Measurements from ENCODE around the gene CD74. TPM values are rescaled to one million over a fixed set of nuclear protein-coding genes. Genes with fewer than 3 reads are reported as not detected.

The CD74 gene
- polyA plus RNA-seq, 2 of the 4 experiments (the other 2 are of a cell fraction) = not detected

DNA sequence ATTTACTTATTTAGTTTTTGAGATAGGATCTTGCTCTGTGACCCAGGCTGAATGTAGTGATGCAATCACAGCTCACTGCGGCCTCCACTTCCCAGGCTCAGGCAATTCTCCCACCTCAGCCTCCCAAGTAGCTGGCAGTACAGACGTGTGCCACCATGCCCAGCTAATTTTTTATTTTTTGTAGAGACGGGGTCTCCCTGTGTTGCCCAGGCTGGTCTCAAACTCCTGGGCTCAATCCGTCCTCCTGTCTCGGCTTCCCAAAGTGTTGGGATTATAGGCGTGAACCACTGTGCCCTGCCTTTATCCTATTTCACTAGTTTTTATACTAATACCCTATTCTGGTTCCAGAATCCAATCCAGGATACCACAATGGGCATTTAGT, 30.0 kb upstream of the CD74 start (continued):
- TF ChIP-seq EHMT2 (IDR thresholded peaks at IDR 0.05; ENCODE audit: low read depth) (no peak), RFX5 (IDR thresholded peaks at IDR 0.05) (no peak), CBX8 (IDR thresholded peaks at IDR 0.05) (no peak), CEBPB (IDR thresholded peaks at IDR 0.05) (peak; percentile 39 to 77; a peak in 3 of 4 replicates), TFCP2L1 (CRISPR knock-in tag; IDR thresholded peaks at IDR 0.05) (peak; percentile 76; the same call in 1 of the 2 replicates), HDAC2 (IDR thresholded peaks at IDR 0.05) (no peak), HOXA7 (CRISPR knock-in tag; IDR thresholded peaks at IDR 0.05) (peak; percentile 94), FOSB (CRISPR knock-in tag; IDR thresholded peaks at IDR 0.05) (no peak; the same call in 1 of the 2 replicates), ZC3H11A (IDR thresholded peaks at IDR 0.05) (no peak), FOSL2 (IDR thresholded peaks at IDR 0.05) (no peak), FOSL2 (CRISPR knock-in tag; IDR thresholded peaks at IDR 0.05) (no peak), EHF (CRISPR knock-in tag; IDR thresholded peaks at IDR 0.05) (no peak), EP300 (IDR thresholded peaks at IDR 0.05) (no peak), RAD21 (conservative IDR thresholded peaks at IDR 0.05 in 1 of 2, IDR thresholded peaks at IDR 0.05 in 1 of 2) (no peak), RNF2 (IDR thresholded peaks at IDR 0.05; ENCODE audit: borderline replicate concordance, low read depth) (no peak), HOXB13 (CRISPR knock-in tag; IDR thresholded peaks at IDR 0.05; ENCODE audit: low read depth) (no peak), TP53 (CRISPR knock-in tag; IDR thresholded peaks at IDR 0.05) (no peak), PHF8 (IDR thresholded peaks at IDR 0.05; ENCODE audit: borderline replicate concordance, low read depth) (no peak), RCOR1 (IDR thresholded peaks at IDR 0.05; ENCODE audit: low read depth, low read length) (no peak)
- TF ChIP-seq, protein P1, sequence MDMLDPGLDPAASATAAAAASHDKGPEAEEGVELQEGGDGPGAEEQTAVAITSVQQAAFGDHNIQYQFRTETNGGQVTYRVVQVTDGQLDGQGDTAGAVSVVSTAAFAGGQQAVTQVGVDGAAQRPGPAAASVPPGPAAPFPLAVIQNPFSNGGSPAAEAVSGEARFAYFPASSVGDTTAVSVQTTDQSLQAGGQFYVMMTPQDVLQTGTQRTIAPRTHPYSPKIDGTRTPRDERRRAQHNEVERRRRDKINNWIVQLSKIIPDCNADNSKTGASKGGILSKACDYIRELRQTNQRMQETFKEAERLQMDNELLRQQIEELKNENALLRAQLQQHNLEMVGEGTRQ (IDR thresholded peaks at IDR 0.05) = no peak
- TF ChIP-seq, protein P2, sequence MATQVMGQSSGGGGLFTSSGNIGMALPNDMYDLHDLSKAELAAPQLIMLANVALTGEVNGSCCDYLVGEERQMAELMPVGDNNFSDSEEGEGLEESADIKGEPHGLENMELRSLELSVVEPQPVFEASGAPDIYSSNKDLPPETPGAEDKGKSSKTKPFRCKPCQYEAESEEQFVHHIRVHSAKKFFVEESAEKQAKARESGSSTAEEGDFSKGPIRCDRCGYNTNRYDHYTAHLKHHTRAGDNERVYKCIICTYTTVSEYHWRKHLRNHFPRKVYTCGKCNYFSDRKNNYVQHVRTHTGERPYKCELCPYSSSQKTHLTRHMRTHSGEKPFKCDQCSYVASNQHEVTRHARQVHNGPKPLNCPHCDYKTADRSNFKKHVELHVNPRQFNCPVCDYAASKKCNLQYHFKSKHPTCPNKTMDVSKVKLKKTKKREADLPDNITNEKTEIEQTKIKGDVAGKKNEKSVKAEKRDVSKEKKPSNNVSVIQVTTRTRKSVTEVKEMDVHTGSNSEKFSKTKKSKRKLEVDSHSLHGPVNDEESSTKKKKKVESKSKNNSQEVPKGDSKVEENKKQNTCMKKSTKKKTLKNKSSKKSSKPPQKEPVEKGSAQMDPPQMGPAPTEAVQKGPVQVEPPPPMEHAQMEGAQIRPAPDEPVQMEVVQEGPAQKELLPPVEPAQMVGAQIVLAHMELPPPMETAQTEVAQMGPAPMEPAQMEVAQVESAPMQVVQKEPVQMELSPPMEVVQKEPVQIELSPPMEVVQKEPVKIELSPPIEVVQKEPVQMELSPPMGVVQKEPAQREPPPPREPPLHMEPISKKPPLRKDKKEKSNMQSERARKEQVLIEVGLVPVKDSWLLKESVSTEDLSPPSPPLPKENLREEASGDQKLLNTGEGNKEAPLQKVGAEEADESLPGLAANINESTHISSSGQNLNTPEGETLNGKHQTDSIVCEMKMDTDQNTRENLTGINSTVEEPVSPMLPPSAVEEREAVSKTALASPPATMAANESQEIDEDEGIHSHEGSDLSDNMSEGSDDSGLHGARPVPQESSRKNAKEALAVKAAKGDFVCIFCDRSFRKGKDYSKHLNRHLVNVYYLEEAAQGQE (IDR thresholded peaks at IDR 0.05) = no peak
- TF ChIP-seq, protein P3, sequence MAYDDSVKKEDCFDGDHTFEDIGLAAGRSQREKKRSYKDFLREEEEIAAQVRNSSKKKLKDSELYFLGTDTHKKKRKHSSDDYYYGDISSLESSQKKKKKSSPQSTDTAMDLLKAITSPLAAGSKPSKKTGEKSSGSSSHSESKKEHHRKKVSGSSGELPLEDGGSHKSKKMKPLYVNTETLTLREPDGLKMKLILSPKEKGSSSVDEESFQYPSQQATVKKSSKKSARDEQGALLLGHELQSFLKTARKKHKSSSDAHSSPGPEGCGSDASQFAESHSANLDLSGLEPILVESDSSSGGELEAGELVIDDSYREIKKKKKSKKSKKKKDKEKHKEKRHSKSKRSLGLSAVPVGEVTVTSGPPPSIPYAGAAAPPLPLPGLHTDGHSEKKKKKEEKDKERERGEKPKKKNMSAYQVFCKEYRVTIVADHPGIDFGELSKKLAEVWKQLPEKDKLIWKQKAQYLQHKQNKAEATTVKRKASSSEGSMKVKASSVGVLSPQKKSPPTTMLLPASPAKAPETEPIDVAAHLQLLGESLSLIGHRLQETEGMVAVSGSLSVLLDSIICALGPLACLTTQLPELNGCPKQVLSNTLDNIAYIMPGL (CRISPR knock-in tag; IDR thresholded peaks at IDR 0.05; ENCODE audit: borderline replicate concordance) = no peak
- TF ChIP-seq, protein P4, sequence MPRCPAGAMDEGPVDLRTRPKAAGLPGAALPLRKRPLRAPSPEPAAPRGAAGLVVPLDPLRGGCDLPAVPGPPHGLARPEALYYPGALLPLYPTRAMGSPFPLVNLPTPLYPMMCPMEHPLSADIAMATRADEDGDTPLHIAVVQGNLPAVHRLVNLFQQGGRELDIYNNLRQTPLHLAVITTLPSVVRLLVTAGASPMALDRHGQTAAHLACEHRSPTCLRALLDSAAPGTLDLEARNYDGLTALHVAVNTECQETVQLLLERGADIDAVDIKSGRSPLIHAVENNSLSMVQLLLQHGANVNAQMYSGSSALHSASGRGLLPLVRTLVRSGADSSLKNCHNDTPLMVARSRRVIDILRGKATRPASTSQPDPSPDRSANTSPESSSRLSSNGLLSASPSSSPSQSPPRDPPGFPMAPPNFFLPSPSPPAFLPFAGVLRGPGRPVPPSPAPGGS (IDR thresholded peaks at IDR 0.05) = no peak
- TF ChIP-seq, protein P5, sequence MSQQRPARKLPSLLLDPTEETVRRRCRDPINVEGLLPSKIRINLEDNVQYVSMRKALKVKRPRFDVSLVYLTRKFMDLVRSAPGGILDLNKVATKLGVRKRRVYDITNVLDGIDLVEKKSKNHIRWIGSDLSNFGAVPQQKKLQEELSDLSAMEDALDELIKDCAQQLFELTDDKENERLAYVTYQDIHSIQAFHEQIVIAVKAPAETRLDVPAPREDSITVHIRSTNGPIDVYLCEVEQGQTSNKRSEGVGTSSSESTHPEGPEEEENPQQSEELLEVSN (IDR thresholded peaks at IDR 0.05; ENCODE audit: borderline replicate concordance, low read depth) = no peak
- TF ChIP-seq, protein P6, sequence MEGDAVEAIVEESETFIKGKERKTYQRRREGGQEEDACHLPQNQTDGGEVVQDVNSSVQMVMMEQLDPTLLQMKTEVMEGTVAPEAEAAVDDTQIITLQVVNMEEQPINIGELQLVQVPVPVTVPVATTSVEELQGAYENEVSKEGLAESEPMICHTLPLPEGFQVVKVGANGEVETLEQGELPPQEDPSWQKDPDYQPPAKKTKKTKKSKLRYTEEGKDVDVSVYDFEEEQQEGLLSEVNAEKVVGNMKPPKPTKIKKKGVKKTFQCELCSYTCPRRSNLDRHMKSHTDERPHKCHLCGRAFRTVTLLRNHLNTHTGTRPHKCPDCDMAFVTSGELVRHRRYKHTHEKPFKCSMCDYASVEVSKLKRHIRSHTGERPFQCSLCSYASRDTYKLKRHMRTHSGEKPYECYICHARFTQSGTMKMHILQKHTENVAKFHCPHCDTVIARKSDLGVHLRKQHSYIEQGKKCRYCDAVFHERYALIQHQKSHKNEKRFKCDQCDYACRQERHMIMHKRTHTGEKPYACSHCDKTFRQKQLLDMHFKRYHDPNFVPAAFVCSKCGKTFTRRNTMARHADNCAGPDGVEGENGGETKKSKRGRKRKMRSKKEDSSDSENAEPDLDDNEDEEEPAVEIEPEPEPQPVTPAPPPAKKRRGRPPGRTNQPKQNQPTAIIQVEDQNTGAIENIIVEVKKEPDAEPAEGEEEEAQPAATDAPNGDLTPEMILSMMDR (IDR thresholded peaks at IDR 0.05) = no peak
- TF ChIP-seq, protein P7, sequence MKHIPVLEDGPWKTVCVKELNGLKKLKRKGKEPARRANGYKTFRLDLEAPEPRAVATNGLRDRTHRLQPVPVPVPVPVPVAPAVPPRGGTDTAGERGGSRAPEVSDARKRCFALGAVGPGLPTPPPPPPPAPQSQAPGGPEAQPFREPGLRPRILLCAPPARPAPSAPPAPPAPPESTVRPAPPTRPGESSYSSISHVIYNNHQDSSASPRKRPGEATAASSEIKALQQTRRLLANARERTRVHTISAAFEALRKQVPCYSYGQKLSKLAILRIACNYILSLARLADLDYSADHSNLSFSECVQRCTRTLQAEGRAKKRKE (CRISPR knock-in tag; IDR thresholded peaks at IDR 0.05; ENCODE audit: low read depth) = no peak

Data from A549 (cell line).